Measurements from ENCODE around the gene AGRN.

Gene AGRN

DNA sequence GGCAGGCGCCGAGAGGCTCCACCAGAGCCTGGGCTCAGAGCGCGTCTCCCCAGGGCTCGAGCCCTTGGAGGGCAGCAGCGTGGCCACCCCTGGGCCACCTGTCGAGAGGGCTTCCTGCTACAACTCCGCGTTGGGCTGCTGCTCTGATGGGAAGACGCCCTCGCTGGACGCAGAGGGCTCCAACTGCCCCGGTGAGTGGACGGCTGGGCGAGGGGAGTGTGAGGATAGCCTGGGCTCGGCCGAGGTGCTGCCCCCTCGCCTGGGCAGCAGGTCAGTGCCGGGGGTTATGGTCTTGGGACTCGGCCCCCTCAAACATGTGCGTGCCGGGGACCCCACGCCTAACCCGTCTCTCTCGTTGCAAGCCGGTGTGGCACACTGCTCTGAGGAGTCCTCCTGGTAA is 26.8 kb downstream of the AGRN start:
- Histone ChIP-seq H3K36me3 (ENCODE audit: insufficient read depth, low read length) (no peaks in the 10 kb centered on the region), H3K4me1 (ENCODE audit: insufficient read depth, low read length) (no peaks in the 10 kb centered on the region)

GRCh38 chr1:1047407-1047806 is 27.5 kb downstream of the AGRN start:
- no peak overlapping the region for H3K9ac ChIP-seq (ENCODE audit: low read length)
- no peak overlapping the region for H3K27ac ChIP-seq (ENCODE audit: low read depth, low read length)
- H3K36me3 ChIP-seq (ENCODE audit: insufficient read depth, low read length), result no peaks in the 10 kb centered on the region
- H3K27me3 ChIP-seq (ENCODE audit: control insufficient read depth in 1 of 2, insufficient read depth in 2 of 2, low read length in 2 of 2), result no peaks in the 10 kb centered on the region
- no peak overlapping the region for H3K4me3 ChIP-seq (ENCODE audit: low read depth in 1 of 2, low read length in 2 of 2)
- H3K9me3 ChIP-seq (ENCODE audit: low read length), result no peaks in the 10 kb centered on the region
- no peaks in the 10 kb centered on the region for H3K4me1 ChIP-seq (ENCODE audit: insufficient read depth, low read length)

More for the DNA sequence above, 26.8 kb downstream of the AGRN start:
- Histone ChIP-seq H3K9me3 (ENCODE audit: low read length) (no peaks in the 10 kb centered on the region), H3K27ac (ENCODE audit: low read depth, low read length) (no peak overlapping the region), H3K9ac (ENCODE audit: low read length) (no peak overlapping the region), H3K27me3 (ENCODE audit: control insufficient read depth in 1 of 2, insufficient read depth in 2 of 2, low read length in 2 of 2) (no peaks in the 10 kb centered on the region), H3K4me3 (ENCODE audit: low read depth in 1 of 2, low read length in 2 of 2) (no peak overlapping the region)

DNA sequence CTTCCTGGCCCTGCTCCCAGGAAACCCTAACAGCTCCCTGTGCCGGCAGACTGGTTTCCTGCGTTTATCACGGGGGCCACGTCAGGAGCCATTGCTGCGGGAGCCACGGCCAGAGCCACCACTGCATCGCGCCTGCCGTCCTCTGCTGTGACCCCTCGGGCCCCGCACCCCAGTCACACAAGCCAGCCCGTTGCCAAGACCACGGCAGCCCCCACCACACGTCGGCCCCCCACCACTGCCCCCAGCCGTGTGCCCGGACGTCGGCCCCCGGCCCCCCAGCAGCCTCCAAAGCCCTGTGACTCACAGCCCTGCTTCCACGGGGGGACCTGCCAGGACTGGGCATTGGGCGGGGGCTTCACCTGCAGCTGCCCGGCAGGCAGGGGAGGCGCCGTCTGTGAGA is 28.0 kb downstream of the AGRN start:
- Histone ChIP-seq H3K27me3 (ENCODE audit: control insufficient read depth in 1 of 2, insufficient read depth in 2 of 2, low read length in 2 of 2) (no peaks in the 10 kb centered on the region), H3K4me1 (ENCODE audit: insufficient read depth, low read length) (no peaks in the 10 kb centered on the region), H3K4me3 (ENCODE audit: low read depth in 1 of 2, low read length in 2 of 2) (no peak overlapping the region), H3K36me3 (ENCODE audit: insufficient read depth, low read length) (no peaks in the 10 kb centered on the region), H3K27ac (ENCODE audit: low read depth, low read length) (no peak overlapping the region), H3K9ac (ENCODE audit: low read length) (no peak overlapping the region), H3K9me3 (ENCODE audit: low read length) (no peaks in the 10 kb centered on the region)

GRCh38 chr1:1048765-1049164 is 28.8 kb downstream of the AGRN start:
- H3K27me3 ChIP-seq (ENCODE audit: control insufficient read depth in 1 of 2, insufficient read depth in 2 of 2, low read length in 2 of 2), result no peaks in the 10 kb centered on the region
- no peaks in the 10 kb centered on the region for H3K36me3 ChIP-seq (ENCODE audit: insufficient read depth, low read length)
- no peaks in the 10 kb centered on the region for H3K9me3 ChIP-seq (ENCODE audit: low read length)
- H3K9ac ChIP-seq (ENCODE audit: low read length), result no peak overlapping the region
- no peak overlapping the region for H3K4me3 ChIP-seq (ENCODE audit: low read depth in 1 of 2, low read length in 2 of 2)
- H3K4me1 ChIP-seq (ENCODE audit: insufficient read depth, low read length), result no peaks in the 10 kb centered on the region
- H3K27ac ChIP-seq (ENCODE audit: low read depth, low read length), result no peak overlapping the region

GRCh38 chr1:1049318-1050165 is 29.6 kb downstream of the AGRN start:
- Histone ChIP-seq H3K27me3 (ENCODE audit: control insufficient read depth in 1 of 2, insufficient read depth in 2 of 2, low read length in 2 of 2) (no peaks in the 10 kb centered on the region), H3K4me3 (ENCODE audit: low read depth in 1 of 2, low read length in 2 of 2) (no peak overlapping the region), H3K9ac (ENCODE audit: low read length) (no peak overlapping the region), H3K4me1 (ENCODE audit: insufficient read depth, low read length) (no peaks in the 10 kb centered on the region), H3K27ac (ENCODE audit: low read depth, low read length) (no peak overlapping the region), H3K36me3 (ENCODE audit: insufficient read depth, low read length) (no peaks in the 10 kb centered on the region), H3K9me3 (ENCODE audit: low read length) (no peaks in the 10 kb centered on the region)

DNA sequence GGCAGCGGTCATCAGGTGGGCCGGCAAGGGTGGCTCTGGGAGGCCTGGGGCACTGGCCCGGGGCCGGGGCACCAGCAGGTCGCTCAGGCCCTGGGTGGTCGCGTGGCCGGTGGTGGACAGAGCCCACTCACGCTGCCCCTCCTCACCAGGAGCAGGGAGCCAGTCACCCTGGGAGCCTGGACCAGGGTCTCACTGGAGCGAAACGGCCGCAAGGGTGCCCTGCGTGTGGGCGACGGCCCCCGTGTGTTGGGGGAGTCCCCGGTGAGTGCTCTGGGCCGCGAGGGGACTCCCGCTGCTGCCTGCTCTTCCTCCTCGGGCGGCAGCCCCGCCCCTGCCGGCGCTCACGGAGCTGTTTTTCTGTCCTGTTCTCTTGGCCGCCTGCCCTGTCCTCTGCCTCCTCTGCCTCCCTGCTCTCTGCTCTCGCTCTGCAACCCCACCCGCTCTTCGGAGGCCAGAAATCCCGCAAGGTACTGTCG is 30.7 kb downstream of the AGRN start:
- Histone ChIP-seq H3K4me1 (ENCODE audit: insufficient read depth, low read length) (no peaks in the 10 kb centered on the region), H3K9ac (ENCODE audit: low read length) (no peak overlapping the region), H3K4me3 (ENCODE audit: low read depth in 1 of 2, low read length in 2 of 2) (no peak overlapping the region), H3K27ac (ENCODE audit: low read depth, low read length) (no peak overlapping the region), H3K27me3 (ENCODE audit: control insufficient read depth in 1 of 2, insufficient read depth in 2 of 2, low read length in 2 of 2) (no peaks in the 10 kb centered on the region), H3K36me3 (ENCODE audit: insufficient read depth, low read length) (no peaks in the 10 kb centered on the region), H3K9me3 (ENCODE audit: low read length) (no peaks in the 10 kb centered on the region)

- Histone ChIP-seq H3K4me1 (ENCODE audit: insufficient read depth, low read length) (no peaks in the 10 kb centered on the region), H3K9me3 (ENCODE audit: low read length) (no peaks in the 10 kb centered on the region), H3K4me3 (ENCODE audit: low read depth in 1 of 2, low read length in 2 of 2) (no peak overlapping the region), H3K36me3 (ENCODE audit: insufficient read depth, low read length) (no peaks in the 10 kb centered on the region), H3K27ac (ENCODE audit: low read depth, low read length) (no peak overlapping the region), H3K27me3 (ENCODE audit: control insufficient read depth in 1 of 2, insufficient read depth in 2 of 2, low read length in 2 of 2) (no peaks in the 10 kb centered on the region), H3K9ac (ENCODE audit: low read length) (no peak overlapping the region)
These were observed 31.3 kb downstream of the AGRN start for GRCh38 chr1:1051127-1051810.

DNA sequence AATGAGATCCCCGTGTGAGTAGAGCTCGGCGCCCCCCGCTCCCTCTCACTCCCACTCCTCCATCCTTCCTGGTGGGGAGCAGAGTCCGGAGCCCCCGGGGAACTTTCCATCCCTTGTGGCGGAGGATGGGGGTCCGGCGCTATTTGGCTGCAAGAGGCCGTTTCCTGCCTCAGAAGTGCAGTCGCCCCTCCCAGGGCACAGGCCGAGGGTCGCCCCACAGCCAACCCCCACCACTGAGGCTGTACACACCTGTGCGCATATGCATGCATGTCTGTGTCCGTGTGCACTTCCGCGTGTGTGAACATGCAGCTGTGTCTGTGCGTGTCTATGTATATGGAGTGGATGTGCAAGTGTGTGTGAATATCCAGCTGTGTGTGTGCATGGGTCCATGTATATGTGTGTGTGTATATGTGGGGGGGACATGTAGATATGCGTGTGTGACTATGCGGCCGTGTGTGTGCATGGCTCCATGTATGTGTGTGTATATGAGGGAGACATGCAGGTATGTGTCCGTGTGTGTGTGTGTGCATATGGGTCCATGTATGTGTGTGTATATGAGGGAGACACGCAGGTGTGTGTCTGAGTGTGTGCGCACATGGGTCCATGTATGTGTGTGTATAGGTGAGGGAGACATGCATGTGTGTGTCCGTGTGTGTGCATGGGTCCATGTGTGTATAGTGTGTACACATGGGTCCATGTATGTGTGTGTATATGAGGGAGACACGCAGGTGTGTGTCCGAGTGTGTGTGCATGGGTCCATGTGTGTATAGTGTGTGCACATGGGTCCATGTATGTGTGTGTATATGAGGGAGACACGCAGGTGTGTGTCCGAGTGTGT is 32.3 kb downstream of the AGRN start:
- H3K27ac ChIP-seq (ENCODE audit: low read depth, low read length), result no peak overlapping the region
- H3K4me1 ChIP-seq (ENCODE audit: insufficient read depth, low read length), result no peaks in the 10 kb centered on the region
- H3K9me3 ChIP-seq (ENCODE audit: low read length), result no peaks in the 10 kb centered on the region
- no peak overlapping the region for H3K9ac ChIP-seq (ENCODE audit: low read length)
- H3K27me3 ChIP-seq (ENCODE audit: control insufficient read depth in 1 of 2, insufficient read depth in 2 of 2, low read length in 2 of 2), result peaks cover 0 to 6% of the 10 kb centered on the region in 2 donors
- H3K4me3 ChIP-seq (ENCODE audit: low read depth in 1 of 2, low read length in 2 of 2), result no peak overlapping the region
- H3K36me3 ChIP-seq (ENCODE audit: insufficient read depth, low read length), result no peaks in the 10 kb centered on the region

DNA sequence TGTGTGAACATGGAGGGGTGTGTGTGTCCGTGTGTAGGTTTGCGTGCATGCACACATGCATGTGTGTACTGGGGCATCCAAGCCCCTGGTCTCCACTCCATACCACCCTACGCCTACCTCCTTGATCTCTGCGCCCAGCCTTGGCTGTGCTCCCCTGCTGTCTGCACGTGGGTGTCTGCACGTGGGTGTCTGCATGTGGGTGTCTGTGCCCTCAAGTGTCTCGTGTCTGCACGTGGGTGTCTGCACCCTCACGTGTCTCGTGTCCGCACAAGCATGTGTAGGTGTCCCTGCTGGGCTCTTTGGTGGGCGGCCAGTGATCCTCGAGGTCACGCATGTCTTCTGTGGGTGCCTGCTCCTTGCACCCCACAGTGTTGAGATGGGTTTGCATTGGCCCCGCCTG is 33.1 kb downstream of the AGRN start:
- no peaks in the 10 kb centered on the region for H3K36me3 ChIP-seq (ENCODE audit: insufficient read depth, low read length)
- H3K9me3 ChIP-seq (ENCODE audit: low read length), result no peaks in the 10 kb centered on the region

DNA sequence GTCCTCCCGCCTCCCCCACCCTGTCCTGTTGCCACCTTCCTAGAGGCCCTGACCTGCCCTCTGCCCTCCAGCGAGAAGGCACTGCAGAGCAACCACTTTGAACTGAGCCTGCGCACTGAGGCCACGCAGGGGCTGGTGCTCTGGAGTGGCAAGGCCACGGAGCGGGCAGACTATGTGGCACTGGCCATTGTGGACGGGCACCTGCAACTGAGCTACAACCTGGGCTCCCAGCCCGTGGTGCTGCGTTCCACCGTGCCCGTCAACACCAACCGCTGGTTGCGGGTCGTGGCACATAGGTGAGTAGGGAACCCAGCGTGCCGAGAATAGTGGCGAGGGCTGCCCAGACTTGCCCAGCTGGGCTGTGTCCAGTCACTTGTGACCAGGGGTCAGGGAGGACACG is 33.8 kb downstream of the AGRN start:
- peaks cover 2% of the 10 kb centered on the region for H3K4me1 ChIP-seq (ENCODE audit: insufficient read depth, low read length)
- H3K9me3 ChIP-seq (ENCODE audit: low read length), result no peaks in the 10 kb centered on the region
- no peaks in the 10 kb centered on the region for H3K36me3 ChIP-seq (ENCODE audit: insufficient read depth, low read length)
- H3K9ac ChIP-seq (ENCODE audit: low read length), result no peak overlapping the region
- H3K4me3 ChIP-seq (ENCODE audit: low read depth in 1 of 2, low read length in 2 of 2), result no peak overlapping the region
- H3K27me3 ChIP-seq (ENCODE audit: control insufficient read depth in 1 of 2, insufficient read depth in 2 of 2, low read length in 2 of 2), result peaks cover 11 to 17% of the 10 kb centered on the region in 2 donors
- no peak overlapping the region for H3K27ac ChIP-seq (ENCODE audit: low read depth, low read length)

More for the DNA sequence above, 33.1 kb downstream of the AGRN start:
- Histone ChIP-seq H3K9ac (ENCODE audit: low read length) (no peak overlapping the region), H3K4me1 (ENCODE audit: insufficient read depth, low read length) (no peaks in the 10 kb centered on the region), H3K4me3 (ENCODE audit: low read depth in 1 of 2, low read length in 2 of 2) (no peak overlapping the region), H3K27me3 (ENCODE audit: control insufficient read depth in 1 of 2, insufficient read depth in 2 of 2, low read length in 2 of 2) (peaks cover 4 to 10% of the 10 kb centered on the region in 2 donors), H3K27ac (ENCODE audit: low read depth, low read length) (no peak overlapping the region)

GRCh38 chr1:1054099-1054700 is 34.3 kb downstream of the AGRN start:
- H3K36me3 ChIP-seq (ENCODE audit: insufficient read depth, low read length), result no peaks in the 10 kb centered on the region
- H3K4me1 ChIP-seq (ENCODE audit: insufficient read depth, low read length), result peaks cover 6% of the 10 kb centered on the region
- H3K9me3 ChIP-seq (ENCODE audit: low read length), result no peaks in the 10 kb centered on the region
- peaks cover 14 to 22% of the 10 kb centered on the region in 2 donors for H3K27me3 ChIP-seq (ENCODE audit: control insufficient read depth in 1 of 2, insufficient read depth in 2 of 2, low read length in 2 of 2)
- no peak overlapping the region for H3K4me3 ChIP-seq (ENCODE audit: low read depth in 1 of 2, low read length in 2 of 2)
- H3K9ac ChIP-seq (ENCODE audit: low read length), result no peak overlapping the region
- H3K27ac ChIP-seq (ENCODE audit: low read depth, low read length), result no peak overlapping the region

Measured in muscle layer of colon (tissue), 2 donors.